ENCODE results near the gene B2M. TPM values are rescaled to one million over a fixed set of nuclear protein-coding genes. Genes with fewer than 3 reads are reported as not detected.

The B2M gene
- total and polyA plus RNA-seq, 2 of the 8 experiments (the other 6 are each of a cell fraction or from before 2014, with no cell fraction given) = 78.9 to 907 TPM

DNA sequence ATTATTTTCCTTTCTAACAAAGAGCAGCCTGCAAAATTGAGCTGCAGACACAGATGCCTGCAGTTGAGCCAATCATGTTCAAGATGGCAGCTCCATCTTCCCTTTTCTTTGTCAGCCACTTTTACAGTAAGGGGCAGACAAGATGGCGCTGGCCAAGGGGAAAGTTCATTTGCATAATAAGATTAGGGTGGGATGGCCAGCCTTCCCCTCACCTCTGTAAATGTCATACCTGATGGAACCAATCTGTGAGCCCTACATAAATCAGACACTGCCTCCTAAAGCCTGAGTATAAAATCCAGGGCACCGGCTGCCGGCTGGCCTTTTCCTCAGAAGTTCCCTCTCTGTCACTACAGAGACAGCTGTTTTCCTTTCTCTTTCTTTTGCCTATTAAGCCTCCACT, 16.0 kb upstream of the B2M start (continued):
- TF ChIP-seq SIX5 (IDR thresholded peaks at IDR 0.05; ENCODE audit: low read depth, low read length) (no peak), ASH2L (IDR thresholded peaks at IDR 0.05; ENCODE audit: low read length) (no peak), E2F6 (IDR thresholded peaks at IDR 0.05) (no peak), BACH1 (IDR thresholded peaks at IDR 0.05; ENCODE audit: low read length) (no peak), YY1 (IDR thresholded peaks at IDR 0.05; ENCODE audit: low read depth, low read length) (no peak), USF2 (IDR thresholded peaks at IDR 0.05; ENCODE audit: low read length) (no peak)

All from H1 (cell line).